Hepatocyte (in vitro differentiated cells): ENCODE data around the gene STRBP. TPM values are rescaled to one million over a fixed set of nuclear protein-coding genes. Genes with fewer than 3 reads are reported as not detected.

Experiments
- DNase-seq: peaks from one replicate; pipeline ENCODE4 v3.0.0-alpha.2; 2016; ENCODE audit warnings: low spot score
- H2AFZ ChIP-seq: fragments of 200-600 bp; sonication (generic); 2 replicates; pipeline ENCODE4 v1.6.0; 2016; ENCODE audit warnings: antibody characterized with exemption, mild to moderate bottlenecking
- H3K27ac ChIP-seq: fragments of 200-600 bp; sonication (generic); 2 replicates; pipeline ENCODE4 v1.5.1; 2016; ENCODE audit warnings: mild to moderate bottlenecking
- H3K27me3 ChIP-seq: fragments of 200-600 bp; sonication (generic); 2 replicates; pipeline ENCODE4 v1.6.1; 2016
- H3K36me3 ChIP-seq: fragments of 200-600 bp; sonication (generic); replicated peaks from 2 replicates; pipeline ENCODE4 v1.5.1; 2016; ENCODE audit warnings: low read depth; ENCODE audit not compliant: insufficient read depth
- H3K4me1 ChIP-seq: fragments of 200-600 bp; sonication (generic); 2 replicates; pipeline ENCODE4 v1.5.1; 2016; ENCODE audit warnings: mild to moderate bottlenecking, moderate library complexity; ENCODE audit not compliant: insufficient read depth
- H3K4me2 ChIP-seq: fragments of 200-600 bp; sonication (generic); 2 replicates; pipeline ENCODE4 v1.6.0; 2016
- H3K4me3 ChIP-seq: fragments of 200-600 bp; sonication (generic); 2 replicates; pipeline ENCODE4 v1.5.1; 2016; ENCODE audit warnings: mild to moderate bottlenecking
- H3K79me2 ChIP-seq: fragments of 200-600 bp; sonication (generic); 2 replicates; pipeline ENCODE4 v1.6.0; 2017; ENCODE audit warnings: mild to moderate bottlenecking
- H3K9me2 ChIP-seq: fragments of 200-600 bp; sonication (generic); replicated peaks from 2 replicates; pipeline ENCODE4 v1.6.0; 2017; ENCODE audit warnings: mild to moderate bottlenecking; ENCODE audit not compliant: insufficient read depth
- H3K9me3 ChIP-seq: fragments of 200-600 bp; sonication (generic); 2 replicates; pipeline ENCODE4 v1.5.1; 2016; ENCODE audit warnings: low read depth, mild to moderate bottlenecking
- H4K20me1 ChIP-seq: fragments of 200-600 bp; sonication (generic); 2 replicates; pipeline ENCODE4 v1.6.0; 2016; ENCODE audit warnings: mild to moderate bottlenecking; ENCODE audit not compliant: insufficient read depth, poor library complexity, severe bottlenecking
- CTCF ChIP-seq: fragments of 200-600 bp; sonication (generic); IDR thresholded peaks from 2 replicates; pipeline ENCODE4 v1.5.1; 2016; ENCODE audit warnings: antibody characterized with exemption, mild to moderate bottlenecking; ENCODE audit not compliant: poor library complexity
- EZH2 ChIP-seq: fragments of 200-600 bp; sonication (generic); IDR thresholded peaks from 2 replicates; pipeline ENCODE4 v1.6.1; 2016; ENCODE audit warnings: antibody characterized with exemption, mild to moderate bottlenecking, borderline replicate concordance
- EZH2phosphoT487 ChIP-seq: fragments of 200-600 bp; sonication (generic); IDR thresholded peaks from one replicate; pipeline ENCODE4 v1.6.1; 2018; ENCODE audit warnings: antibody characterized with exemption, mild to moderate bottlenecking, low read depth, moderate library complexity; ENCODE audit not compliant: unreplicated experiment, severe bottlenecking
- WGBS: methylation state at CpG from one replicate; pipeline ENCODE4 v1.1.6; 2016; ENCODE audit warnings: low lambda C conversion rate; ENCODE audit errors: missing lambda C conversion rate; 5-methylcytosine and 5-hydroxymethylcytosine counted together
- polyA plus RNA-seq: library from polyadenylated mRNA; unstranded; fragments of >200 nt; fragmentation: Nextera tagmentation; extraction: Ambion mirVana; gene quantifications from 2 replicates; pipeline ENCODE4 v1.2.1, GENCODE V29; 2016
- total RNA-seq: library from RNA; depleted of rRNA; stranded (reverse); fragments of >200 nt; gene quantifications from 2 replicates; pipeline ENCODE4 v1.2.3, GENCODE V29; 2014

Gene STRBP
- total and polyA plus RNA-seq, 2 experiments from 2014 or later = 26.8 to 27.7 TPM

GRCh38 chr9:123237220-123237619 is 31.2 kb downstream of the STRBP start:
- H3K9me3 ChIP-seq = no peaks in the 10 kb centered on the region
- H3K27ac ChIP-seq = no peak overlapping the region
- TF ChIP-seq CTCF = no peak
- TF ChIP-seq EZH2 = no peak
- no peak for TF ChIP-seq EZH2phosphoT487
- no peak for DNase-seq
- no peaks in the 10 kb centered on the region for H3K36me3 ChIP-seq
- peaks cover 46% of the 10 kb centered on the region for H3K79me2 ChIP-seq
- H3K9me2 ChIP-seq = no peaks in the 10 kb centered on the region
- no peaks in the 10 kb centered on the region for H3K4me1 ChIP-seq
- 98% methylated on average over 2 of the region's 2 CpGs for WGBS
- H4K20me1 ChIP-seq = no peaks in the 10 kb centered on the region
- no peaks in the 10 kb centered on the region for H3K27me3 ChIP-seq
- no peak overlapping the region for H3K4me2 ChIP-seq
- no peak overlapping the region for H3K4me3 ChIP-seq
- H2AFZ ChIP-seq = no peak overlapping the region

GRCh38 chr9:123235448-123235847 is 32.9 kb downstream of the STRBP start:
- Histone ChIP-seq H3K79me2 (peaks cover 28% of the 10 kb centered on the region), H3K9me3 (no peaks in the 10 kb centered on the region), H3K36me3 (no peaks in the 10 kb centered on the region), H3K27me3 (no peaks in the 10 kb centered on the region), H2AFZ (no peak overlapping the region), H3K9me2 (no peaks in the 10 kb centered on the region), H3K27ac (no peak overlapping the region), H3K4me2 (no peak overlapping the region), H3K4me3 (no peak overlapping the region), H3K4me1 (no peaks in the 10 kb centered on the region), H4K20me1 (no peaks in the 10 kb centered on the region)
- no peak for TF ChIP-seq EZH2phosphoT487
- WGBS = 98% methylated on average over 1 of the region's 1 CpG
- no peak for DNase-seq

- H3K4me3 ChIP-seq = no peak overlapping the region
- no peak overlapping the region for H2AFZ ChIP-seq
- H3K79me2 ChIP-seq = peaks cover 23% of the 10 kb centered on the region
- H3K36me3 ChIP-seq = no peaks in the 10 kb centered on the region
- H3K27me3 ChIP-seq = no peaks in the 10 kb centered on the region
- 100% methylated on average over 3 of the region's 3 CpGs for WGBS
- H3K9me2 ChIP-seq = no peaks in the 10 kb centered on the region
- TF ChIP-seq CTCF = no peak
- TF ChIP-seq EZH2phosphoT487 = no peak
- no peak for TF ChIP-seq EZH2
- no peak overlapping the region for H3K4me2 ChIP-seq
- H3K9me3 ChIP-seq = no peaks in the 10 kb centered on the region
- no peaks in the 10 kb centered on the region for H3K4me1 ChIP-seq
- H3K27ac ChIP-seq = no peak overlapping the region
- DNase-seq = no peak
- H4K20me1 ChIP-seq = no peaks in the 10 kb centered on the region
These were observed 33.5 kb downstream of the STRBP start for GRCh38 chr9:123234853-123235252.

DNA sequence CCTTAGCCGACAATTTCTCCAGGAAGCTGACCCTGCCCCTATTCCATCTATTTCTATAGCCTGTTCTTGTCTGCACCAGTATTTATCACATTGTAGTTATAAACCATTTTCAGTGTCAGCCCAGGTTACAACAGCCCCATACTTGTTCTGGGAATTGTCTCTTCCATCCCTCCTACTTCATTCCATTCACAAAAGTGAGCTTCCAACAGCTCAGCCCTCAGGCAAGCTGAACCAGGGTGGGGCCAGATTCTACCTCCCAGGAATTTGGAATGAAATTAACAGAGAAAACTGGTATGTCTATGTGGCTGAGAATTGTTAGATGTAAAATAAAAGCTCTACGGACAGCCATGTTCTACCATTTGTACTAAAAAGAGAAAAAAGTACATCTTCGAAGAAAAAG is 36.1 kb downstream of the STRBP start:
- Histone ChIP-seq H2AFZ (no peak overlapping the region), H3K4me2 (no peak overlapping the region), H3K4me3 (no peak overlapping the region), H3K9me3 (no peaks in the 10 kb centered on the region), H3K4me1 (no peaks in the 10 kb centered on the region), H3K9me2 (no peaks in the 10 kb centered on the region), H3K27me3 (no peaks in the 10 kb centered on the region), H3K79me2 (peaks cover 11% of the 10 kb centered on the region), H3K27ac (no peak overlapping the region), H3K36me3 (no peaks in the 10 kb centered on the region), H4K20me1 (no peaks in the 10 kb centered on the region)
- TF ChIP-seq EZH2phosphoT487 = no peak
- TF ChIP-seq CTCF = no peak
- no peak for TF ChIP-seq EZH2
- no peak for DNase-seq
- WGBS = 84% methylated on average over 3 of the region's 3 CpGs
